HuH-7 (cell line): ENCODE data around the gene DDX31.

Experiments used
- DNase-seq: peaks from one replicate; pipeline ENCODE4 v3.0.0; 2011; ENCODE audit warnings: low spot score

Gene DDX31

GRCh38 chr9:132673355-132673754, 3.6 kb upstream of the DDX31 start:
- DNase-seq = peak; percentile 41

DNA sequence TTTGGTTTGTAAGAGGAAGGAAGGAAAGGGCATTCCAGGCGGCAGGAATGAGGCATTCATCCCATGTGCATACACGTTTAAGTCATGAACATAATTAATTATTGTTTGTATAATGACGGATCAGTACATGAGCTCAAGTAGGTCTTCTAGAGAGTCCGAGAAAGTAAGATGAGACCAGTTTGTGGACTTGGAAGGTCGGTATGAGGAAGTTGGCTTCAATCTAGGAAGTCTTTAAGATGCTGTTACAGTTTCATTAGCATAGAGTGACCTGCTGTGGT, 2.6 kb upstream of the DDX31 start:
- no peak for DNase-seq

- no peak for DNase-seq
Observed at GRCh38 chr9:132671620-132672412, 2.0 kb upstream of the DDX31 start.

- peak; percentile 78 for DNase-seq
Observed at GRCh38 chr9:132670457-132671391, 941 bp upstream of the DDX31 start, which contains the start of gene GTF3C4. TSS of gene GTF3C4 (plus strand) at chr9:132670464. CDS start at chr9:132670599, 135 bp downstream.

GRCh38 chr9:132669319-132669697, 475 bp downstream of the DDX31 start:
- peak; percentile 67 for DNase-seq

DNA sequence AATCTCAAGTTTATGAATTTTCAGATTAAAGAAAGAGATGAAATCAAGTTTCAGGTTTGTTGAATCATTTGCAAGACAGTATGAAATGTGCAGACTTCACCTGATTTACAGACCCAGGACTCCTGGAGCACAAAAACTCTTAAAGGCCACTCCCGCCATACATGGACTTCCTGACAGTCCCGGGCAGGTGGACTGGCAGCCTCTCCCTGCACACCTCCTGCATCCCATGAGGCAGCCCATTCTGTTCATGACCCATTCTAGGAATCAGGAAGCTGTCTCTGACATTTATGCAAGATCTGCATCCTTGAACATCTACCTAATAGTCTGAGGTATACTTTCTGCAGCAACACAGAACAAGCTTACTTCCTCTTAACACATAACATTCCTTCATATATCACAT, 5.9 kb downstream of the DDX31 start:
- no peak for DNase-seq

GRCh38 chr9:132663117-132663516, 6.7 kb downstream of the DDX31 start:
- no peak for DNase-seq

DNA sequence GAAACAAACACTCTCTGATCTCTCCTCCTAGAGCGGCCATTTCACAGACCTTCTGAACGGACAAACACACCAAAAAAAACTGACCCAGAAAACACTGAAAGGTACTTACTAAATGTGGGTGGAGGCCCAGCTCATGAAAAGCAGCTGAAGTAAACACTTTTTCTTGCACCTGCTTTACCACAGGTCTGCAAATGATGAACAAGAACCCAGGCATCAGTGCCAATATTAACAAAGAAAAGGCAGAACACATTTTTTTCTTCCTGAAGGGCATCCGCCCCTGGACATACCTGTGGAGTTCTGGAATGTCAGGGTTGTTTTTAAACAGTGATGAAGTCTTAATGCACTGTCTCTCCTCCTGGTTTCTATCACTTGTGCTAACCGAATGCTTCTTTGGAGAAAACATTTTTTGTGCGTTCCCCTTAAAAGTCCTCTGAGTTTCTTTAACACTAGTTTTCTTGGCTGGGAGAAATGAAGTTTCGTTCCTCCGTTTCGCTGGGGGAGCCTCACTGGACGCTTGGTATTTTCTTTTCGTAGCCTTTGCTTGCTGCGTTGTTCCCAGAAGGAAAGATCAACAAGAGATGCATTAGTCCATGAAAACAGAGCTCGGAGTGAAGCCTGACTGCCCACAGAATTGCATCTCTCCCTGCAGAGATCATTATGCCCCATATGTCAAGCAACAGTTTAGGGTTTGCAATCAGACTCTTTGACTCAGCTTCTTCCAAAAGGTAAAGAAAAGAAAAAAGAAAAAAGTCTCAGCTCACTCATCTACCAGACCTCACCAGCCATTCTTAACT, 7.4 kb downstream of the DDX31 start:
- no peak for DNase-seq

DNA sequence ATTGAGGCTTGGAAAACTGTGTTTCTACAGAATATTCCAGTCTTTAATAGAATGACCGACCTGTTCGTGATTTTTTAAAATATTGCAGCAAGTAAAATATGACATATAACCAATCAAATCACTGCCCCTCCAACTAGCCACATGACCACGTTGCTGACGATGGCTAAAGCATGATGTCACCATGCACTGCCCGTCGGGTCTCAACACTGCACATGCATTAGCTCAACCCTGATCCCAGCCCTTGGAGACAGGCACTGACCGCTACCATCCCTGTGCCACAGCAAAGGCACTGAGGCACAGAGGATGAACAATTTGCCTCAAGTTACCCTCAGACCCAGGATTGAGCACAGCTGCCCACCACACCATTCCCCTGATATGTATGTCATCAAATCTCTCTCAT, 13.5 kb downstream of the DDX31 start:
- no peak for DNase-seq

- DNase-seq = no peak
Observed at GRCh38 chr9:132651259-132651658, 18.5 kb downstream of the DDX31 start.

- DNase-seq = no peak
Observed at GRCh38 chr9:132648685-132649084, 21.1 kb downstream of the DDX31 start.

GRCh38 chr9:132648283-132648682, 21.5 kb downstream of the DDX31 start:
- DNase-seq = no peak

- no peak for DNase-seq
Observed at GRCh38 chr9:132647806-132648205, 22.0 kb downstream of the DDX31 start.

- DNase-seq = no peak
Observed at GRCh38 chr9:132647355-132647754, 22.4 kb downstream of the DDX31 start.

- no peak for DNase-seq
Observed at GRCh38 chr9:132646726-132647125, 23.1 kb downstream of the DDX31 start.

GRCh38 chr9:132645711-132646110, 24.1 kb downstream of the DDX31 start:
- no peak for DNase-seq

GRCh38 chr9:132645306-132645705, 24.5 kb downstream of the DDX31 start:
- DNase-seq = no peak

DNA sequence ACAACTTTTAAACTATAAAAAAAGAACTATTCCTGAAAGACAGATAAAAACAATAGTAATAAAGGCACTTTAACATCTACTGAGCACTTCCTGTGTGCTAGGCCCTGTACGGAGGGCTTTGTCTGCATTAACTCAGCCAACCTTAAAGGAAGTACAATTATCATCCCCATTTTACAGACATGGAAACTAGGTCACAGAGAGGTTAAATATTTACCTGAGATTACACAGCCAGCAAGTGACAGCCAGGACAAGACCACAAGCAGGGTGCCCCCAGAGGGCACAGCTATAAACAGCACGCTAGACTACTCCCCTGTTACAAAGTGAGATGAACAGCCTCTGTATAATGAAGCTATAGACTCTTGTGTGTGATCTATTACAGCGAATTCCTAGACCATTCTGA, 25.5 kb downstream of the DDX31 start:
- peak; percentile 30 for DNase-seq

DNA sequence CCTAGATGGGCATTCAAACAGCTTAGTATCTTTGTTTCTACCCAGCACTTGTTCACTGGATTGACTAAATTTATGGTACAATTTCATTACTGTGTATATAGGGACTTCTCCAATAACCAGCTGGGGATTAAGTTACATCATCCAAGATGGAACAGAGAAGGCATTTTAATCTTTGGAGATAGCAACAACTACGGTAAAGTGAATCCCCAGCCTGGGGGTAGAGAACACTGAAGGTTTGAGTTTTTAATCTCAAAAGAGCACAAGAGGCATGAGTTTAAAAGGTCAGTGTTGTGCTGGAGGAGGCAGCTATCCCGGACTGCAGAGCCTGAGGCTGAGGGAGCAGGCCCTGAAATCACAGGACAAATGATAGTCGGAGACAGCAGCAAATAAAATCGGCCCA, 28.6 kb downstream of the DDX31 start:
- no peak for DNase-seq

- no peak for DNase-seq
Observed at GRCh38 chr9:132639322-132639721, 30.5 kb downstream of the DDX31 start.

- no peak for DNase-seq
Observed at GRCh38 chr9:132638240-132638639, 31.5 kb downstream of the DDX31 start.

GRCh38 chr9:132637801-132638200, 32.0 kb downstream of the DDX31 start:
- no peak for DNase-seq

GRCh38 chr9:132637351-132637750, 32.4 kb downstream of the DDX31 start:
- no peak for DNase-seq
